Natural killer cell (primary cell): ENCODE results near the gene PRKCSH. TPM values are rescaled to one million over a fixed set of nuclear protein-coding genes. Genes with fewer than 3 reads are reported as not detected.

ENCODE experiments used
- ATAC-seq, 3 donors: fragments of 150-1000 bp in 2 of 3; fragments of 200-7000 bp in 1 of 3; cut with Tn5 transposase; 1 replicate in 1 of 3; 2 replicates in 2 of 3; pipeline ENCODE4 v1.10.0; 2021; ENCODE audit warnings: mild to moderate bottlenecking in 2 of 3, moderate library complexity in 2 of 3
- DNase-seq, 2 donors: peaks; one replicate each; pipeline versions ENCODE4 v3.0.0 to v3.0.0-alpha.2; 2013 to 2021; ENCODE audit warnings: mixed read lengths in 1 of 2
- H3K27ac ChIP-seq: one replicate; pipeline ENCODE4 v1.5.1; 2013; ENCODE audit warnings: mild to moderate bottlenecking, low read length
- H3K27me3 ChIP-seq: one replicate; pipeline ENCODE4 v1.6.1; 2013; ENCODE audit warnings: low read length; ENCODE audit not compliant: control insufficient read depth, insufficient read depth
- H3K36me3 ChIP-seq: one replicate; pipeline ENCODE4 v1.6.1; 2013; ENCODE audit warnings: low read length; ENCODE audit not compliant: control insufficient read depth, insufficient read depth
- H3K4me1 ChIP-seq: one replicate; pipeline ENCODE4 v1.6.1; 2013; ENCODE audit warnings: low read length; ENCODE audit not compliant: control insufficient read depth, insufficient read depth
- H3K4me3 ChIP-seq: one replicate; pipeline ENCODE4 v1.5.1; 2013; ENCODE audit warnings: low read length
- H3K9me3 ChIP-seq: one replicate; pipeline ENCODE4 v1.6.1; 2013; ENCODE audit warnings: low read length; ENCODE audit not compliant: control insufficient read depth, insufficient read depth
- H3K27ac Mint-ChIP-seq, 2 donors: one replicate each; pipeline ENCODE4 v1.8.0; 2022; ENCODE audit warnings: mild to moderate bottlenecking in 2 of 2, mixed read lengths in 2 of 2, moderate library complexity in 1 of 2
- H3K27me3 Mint-ChIP-seq, 2 donors: one replicate each; pipeline ENCODE4 v1.8.0; 2022; ENCODE audit warnings: low read depth in 2 of 2, mixed read lengths in 2 of 2
- H3K36me3 Mint-ChIP-seq: one replicate; pipeline ENCODE4 v1.8.0; 2022; ENCODE audit warnings: mixed read lengths
- H3K4me1 Mint-ChIP-seq, 2 donors: one replicate each; pipeline ENCODE4 v1.8.0; 2022; ENCODE audit warnings: mixed read lengths in 2 of 2
- H3K4me3 Mint-ChIP-seq: one replicate; pipeline ENCODE4 v1.8.0; 2022; ENCODE audit warnings: mild to moderate bottlenecking, moderate library complexity, mixed read lengths
- H3K9me3 Mint-ChIP-seq, 2 donors: one replicate each; pipeline ENCODE4 v1.8.0; 2022; ENCODE audit warnings: mixed read lengths in 2 of 2
- CTCF ChIP-seq: fragments of 200-600 bp; IDR thresholded peaks from one replicate; pipeline ENCODE4 v1.8.0; 2022; ENCODE audit warnings: antibody characterized with exemption
- WGBS: methylation state at CpG from one replicate; pipeline ENCODE4 v1.1.7; 2013; ENCODE audit warnings: missing lambda C conversion rate; ENCODE audit not compliant: insufficient coverage; 5-methylcytosine and 5-hydroxymethylcytosine counted together
- intact Hi-C: fragments of 100-400 bp; cut with micrococcal nuclease; formaldehyde crosslinking; loops from one replicate; pipeline ENCODE4 v1.14.2; 2022
- total RNA-seq, 4 donors: library from RNA; stranded (reverse); fragments of 120-200 nt in 1 of 4; gene quantifications; one replicate each; pipeline versions ENCODE4 v1.2.3 to v1.2.4, GENCODE V29; 2013 to 2022

Gene PRKCSH
- total RNA-seq, 3 donors from 2014 or later (not counting 1 experiment from before 2014, with no cell fraction given): 320 to 367 (median 327) TPM

- H3K4me3 Mint-ChIP-seq: peak overlapping the region; percentile 99
- Histone ChIP-seq H3K36me3 (peaks cover 12% of the 10 kb centered on the region), H3K4me3 (peak overlapping the region; percentile 84), H3K27me3 (no peaks in the 10 kb centered on the region), H3K27ac (peak overlapping the region; percentile 75), H3K9me3 (no peaks in the 10 kb centered on the region), H3K4me1 (peaks cover 26% of the 10 kb centered on the region)
- TF ChIP-seq CTCF: no peak
- H3K9me3 Mint-ChIP-seq: no peaks in the 10 kb centered on the region
- H3K4me1 Mint-ChIP-seq: peaks cover 21 to 32% of the 10 kb centered on the region in 2 donors
- no peaks in the 10 kb centered on the region for H3K36me3 Mint-ChIP-seq
- H3K27me3 Mint-ChIP-seq: no peaks in the 10 kb centered on the region
- peak in 1 of 2 donors; percentile 37 for DNase-seq
- intact Hi-C loops: loop anchor here (1.0 to 2.0 kb wide), 3 partner anchors 55 to 90 kb away; partner anchors contain the start of genes CCDC159, SWSAP1 and TMEM205
- no peak for ATAC-seq
- peak overlapping the region; percentile 97 to 99 for H3K27ac Mint-ChIP-seq
- WGBS: 4% methylated on average over 21 of the region's 21 CpGs
Measured at GRCh38 chr19:11435833-11436313, 438 bp downstream of the PRKCSH start.

GRCh38 chr19:11437955-11438354 lies 2.5 kb downstream of the PRKCSH start:
- H3K27ac ChIP-seq: peak overlapping the region; percentile 59
- peaks cover 31% of the 10 kb centered on the region for H3K36me3 ChIP-seq
- no peaks in the 10 kb centered on the region for H3K27me3 Mint-ChIP-seq
- WGBS: 69% methylated on average over 9 of the region's 9 CpGs
- no peak for TF ChIP-seq CTCF
- no peak for ATAC-seq
- H3K36me3 Mint-ChIP-seq: no peaks in the 10 kb centered on the region
- H3K9me3 ChIP-seq: no peaks in the 10 kb centered on the region
- no peak overlapping the region for H3K4me3 ChIP-seq
- H3K27ac Mint-ChIP-seq: peak overlapping the region in 1 of 2 donors; percentile 99
- peaks cover 26% of the 10 kb centered on the region for H3K4me1 ChIP-seq
- no peaks in the 10 kb centered on the region for H3K27me3 ChIP-seq
- H3K4me1 Mint-ChIP-seq: peaks cover 21 to 44% of the 10 kb centered on the region in 2 donors
- intact Hi-C loops: no loop called here
- no peaks in the 10 kb centered on the region for H3K9me3 Mint-ChIP-seq
- DNase-seq: no peak
- no peak overlapping the region for H3K4me3 Mint-ChIP-seq

GRCh38 chr19:11444059-11444458 lies 8.6 kb downstream of the PRKCSH start:
- DNase-seq (no peak), ATAC-seq (no peak)
- Mint-ChIP-seq H3K4me3 (no peak overlapping the region), H3K9me3 (no peaks in the 10 kb centered on the region), H3K4me1 (peaks cover 0 to 20% of the 10 kb centered on the region in 2 donors), H3K36me3 (no peaks in the 10 kb centered on the region), H3K27ac (no peak overlapping the region), H3K27me3 (no peaks in the 10 kb centered on the region)
- peaks cover 61% of the 10 kb centered on the region for H3K36me3 ChIP-seq
- intact Hi-C loops: no loop called here
- H3K4me1 ChIP-seq: no peaks in the 10 kb centered on the region
- WGBS: 93% methylated on average over 5 of the region's 5 CpGs
- TF ChIP-seq CTCF: no peak
- no peaks in the 10 kb centered on the region for H3K27me3 ChIP-seq
- no peak overlapping the region for H3K4me3 ChIP-seq
- no peak overlapping the region for H3K27ac ChIP-seq
- H3K9me3 ChIP-seq: no peaks in the 10 kb centered on the region

- H3K27me3 Mint-ChIP-seq: no peaks in the 10 kb centered on the region
- Histone ChIP-seq H3K4me3 (no peak overlapping the region), H3K27ac (no peak overlapping the region), H3K27me3 (no peaks in the 10 kb centered on the region), H3K4me1 (no peaks in the 10 kb centered on the region), H3K36me3 (peaks cover 64% of the 10 kb centered on the region), H3K9me3 (no peaks in the 10 kb centered on the region)
- no peak overlapping the region for H3K4me3 Mint-ChIP-seq
- H3K36me3 Mint-ChIP-seq: no peaks in the 10 kb centered on the region
- peaks cover 0 to 20% of the 10 kb centered on the region in 2 donors for H3K4me1 Mint-ChIP-seq
- no peak for TF ChIP-seq CTCF
- intact Hi-C loops: loop anchor here (5.0 kb wide), 1 partner anchor 153 kb away; no protein-coding TSS in a partner anchor
- no peak for DNase-seq
- H3K27ac Mint-ChIP-seq: peak overlapping the region in 1 of 2 donors; percentile 11
- ATAC-seq: no peak
- WGBS: 97% methylated on average over 13 of the region's 13 CpGs
- no peaks in the 10 kb centered on the region for H3K9me3 Mint-ChIP-seq
Measured at GRCh38 chr19:11445141-11445540, 9.7 kb downstream of the PRKCSH start.
